GM18858 (cell line): Measurements from ENCODE around the gene ZNF534.
"Not testable (repeated sequence)": the region's sequence is repeated elsewhere in the genome, so short reads cannot be mapped to it uniquely, and the experiment has no call there.

Experiments
- ATAC-seq: cut with Tn5 transposase; IDR thresholded peaks from one replicate; pipeline ENCODE4 v1.9.1; 2021; ENCODE audit not compliant: unreplicated experiment

The ZNF534 gene

DNA sequence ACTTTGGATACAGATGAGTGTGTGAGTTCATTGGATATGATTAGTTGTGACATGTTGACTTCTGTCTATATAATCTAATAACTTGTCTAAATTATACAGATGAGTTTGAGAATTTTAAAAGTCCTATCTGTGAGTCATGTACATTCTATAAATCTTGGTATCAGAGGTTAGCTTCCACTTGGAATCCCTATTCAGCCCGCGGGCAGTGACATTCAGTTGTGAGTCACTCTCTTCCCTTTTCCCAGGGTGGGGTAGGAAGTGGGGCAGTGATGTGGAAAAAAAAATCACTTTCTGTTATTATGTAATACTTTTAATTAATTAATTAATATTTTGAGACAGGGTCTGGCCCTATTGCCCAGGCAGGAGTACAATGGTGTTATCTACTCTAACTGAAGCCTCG, 65.6 kb downstream of the ZNF534 start:
- no peak for ATAC-seq

DNA sequence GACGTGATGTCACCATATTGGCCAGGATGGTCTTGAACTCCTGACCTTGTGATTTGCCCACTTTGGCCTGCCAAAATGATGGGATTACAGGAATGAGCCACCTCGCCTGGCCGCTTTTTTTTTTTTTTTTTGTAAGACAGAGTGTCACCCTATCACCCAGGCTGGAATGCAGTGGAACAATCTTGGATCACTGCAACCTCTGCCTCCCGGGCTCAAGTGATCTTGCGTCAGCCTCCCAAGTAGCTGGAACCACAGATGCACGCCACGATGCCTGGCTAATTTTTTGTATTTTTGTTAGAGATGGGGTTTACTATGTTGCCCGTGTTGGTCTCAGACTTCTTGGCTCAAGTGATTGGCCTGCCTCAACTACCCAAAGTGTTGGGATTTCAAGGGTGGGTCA, 69.6 kb downstream of the ZNF534 start:
- no peak for ATAC-seq

DNA sequence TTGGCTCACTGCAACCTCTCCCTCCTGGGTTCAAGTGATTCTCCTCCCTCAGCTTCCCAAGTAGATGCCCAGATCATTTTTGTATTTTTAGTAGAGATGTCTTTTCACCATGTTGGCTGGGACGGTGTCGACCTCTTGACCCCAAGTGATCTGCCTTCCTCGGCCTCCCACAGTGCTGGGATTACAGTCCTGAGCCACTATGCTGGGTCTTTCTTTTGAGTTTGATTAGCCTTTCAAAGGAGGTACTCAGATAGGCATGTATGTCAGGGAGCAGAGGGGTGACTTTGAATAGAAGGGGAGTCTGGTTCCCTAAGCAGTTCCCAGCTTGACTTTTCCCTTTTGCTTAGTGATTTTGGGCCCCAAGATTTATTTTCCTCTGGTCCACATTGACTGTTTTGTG, 71.5 kb downstream of the ZNF534 start:
- not testable (repeated sequence) for ATAC-seq

DNA sequence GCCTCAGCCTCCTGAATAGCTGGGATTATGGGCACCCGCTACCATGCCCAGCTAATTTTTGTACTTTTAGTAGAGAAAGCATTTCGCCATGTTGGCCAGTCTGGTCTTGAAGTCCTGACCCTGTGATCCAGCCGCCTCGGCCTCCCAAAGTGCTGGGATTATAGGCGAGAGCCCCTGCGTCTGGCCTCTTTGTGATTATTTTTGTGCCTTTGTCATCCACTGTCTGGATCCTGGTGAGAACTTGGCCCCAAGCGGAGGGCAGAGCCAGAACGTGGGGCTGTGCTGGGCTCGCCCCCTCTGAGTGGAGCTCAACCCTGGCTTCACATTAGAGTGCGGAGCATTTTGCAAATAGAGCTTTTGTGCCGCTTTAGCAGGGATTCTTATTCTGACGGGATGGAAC, 72.0 kb downstream of the ZNF534 start:
- ATAC-seq = not testable (repeated sequence)
